Mesothelial cell of epicardium (in vitro differentiated cells): Measurements from ENCODE around the gene GAL3ST2. TPM values are rescaled to one million over a fixed set of nuclear protein-coding genes. Genes with fewer than 3 reads are reported as not detected.
A peak's percentile ranks its signal among the peaks of the same experiment; 100 is the strongest.

ENCODE experiments used
- DNase-seq, 2 experiments: peaks; one replicate each; pipeline ENCODE4 v3.0.0; 2021; ENCODE audit warnings: low spot score in 2 of 2; ENCODE audit not compliant: unreplicated experiment in 2 of 2
- H3K27ac Mint-ChIP-seq: 2 replicates; pipeline ENCODE4 v1.8.0; 2021; ENCODE audit warnings: mixed read lengths
- H3K27me3 Mint-ChIP-seq: 2 replicates; pipeline ENCODE4 v1.8.0; 2021; ENCODE audit warnings: low read depth, mixed read lengths
- H3K36me3 Mint-ChIP-seq: 2 replicates; pipeline ENCODE4 v1.8.0; 2021; ENCODE audit warnings: mixed read lengths
- H3K4me1 Mint-ChIP-seq: 2 replicates; pipeline ENCODE4 v1.8.0; 2021; ENCODE audit warnings: mixed read lengths
- H3K4me3 Mint-ChIP-seq: 2 replicates; pipeline ENCODE4 v1.8.0; 2021; ENCODE audit warnings: mild to moderate bottlenecking, moderate library complexity, mixed read lengths
- H3K9me3 Mint-ChIP-seq: 2 replicates; pipeline ENCODE4 v1.8.0; 2021; ENCODE audit warnings: mixed read lengths
- total RNA-seq: library from RNA; stranded (reverse); gene quantifications from 3 replicates; pipeline ENCODE4 v1.2.1, GENCODE V29; 2021
- TF ChIP-seq, protein P1 (sequence below): fragments of 200-600 bp; sonication (generic); IDR thresholded peaks from one replicate; pipeline ENCODE4 v1.5.0; 2021; ENCODE audit warnings: antibody characterized with exemption; ENCODE audit not compliant: unreplicated experiment

GAL3ST2 gene
- total RNA-seq, 1 donor from 2014 or later: 1.1 TPM

- Mint-ChIP-seq H3K9me3 (no peaks in the 10 kb centered on the region), H3K27me3 (peaks cover 5% of the 10 kb centered on the region), H3K27ac (no peak overlapping the region), H3K4me1 (no peaks in the 10 kb centered on the region), H3K4me3 (no peak overlapping the region), H3K36me3 (no peaks in the 10 kb centered on the region)
- TF ChIP-seq, protein P1, sequence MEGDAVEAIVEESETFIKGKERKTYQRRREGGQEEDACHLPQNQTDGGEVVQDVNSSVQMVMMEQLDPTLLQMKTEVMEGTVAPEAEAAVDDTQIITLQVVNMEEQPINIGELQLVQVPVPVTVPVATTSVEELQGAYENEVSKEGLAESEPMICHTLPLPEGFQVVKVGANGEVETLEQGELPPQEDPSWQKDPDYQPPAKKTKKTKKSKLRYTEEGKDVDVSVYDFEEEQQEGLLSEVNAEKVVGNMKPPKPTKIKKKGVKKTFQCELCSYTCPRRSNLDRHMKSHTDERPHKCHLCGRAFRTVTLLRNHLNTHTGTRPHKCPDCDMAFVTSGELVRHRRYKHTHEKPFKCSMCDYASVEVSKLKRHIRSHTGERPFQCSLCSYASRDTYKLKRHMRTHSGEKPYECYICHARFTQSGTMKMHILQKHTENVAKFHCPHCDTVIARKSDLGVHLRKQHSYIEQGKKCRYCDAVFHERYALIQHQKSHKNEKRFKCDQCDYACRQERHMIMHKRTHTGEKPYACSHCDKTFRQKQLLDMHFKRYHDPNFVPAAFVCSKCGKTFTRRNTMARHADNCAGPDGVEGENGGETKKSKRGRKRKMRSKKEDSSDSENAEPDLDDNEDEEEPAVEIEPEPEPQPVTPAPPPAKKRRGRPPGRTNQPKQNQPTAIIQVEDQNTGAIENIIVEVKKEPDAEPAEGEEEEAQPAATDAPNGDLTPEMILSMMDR: no peak
- DNase-seq: peak in 1 of 2 experiments; percentile 35
These were observed 37.2 kb downstream of the GAL3ST2 start for GRCh38 chr2:241813644-241814392.

- no peak overlapping the region for H3K4me3 Mint-ChIP-seq
- H3K27ac Mint-ChIP-seq: no peak overlapping the region
- H3K27me3 Mint-ChIP-seq: peaks cover 5% of the 10 kb centered on the region
- no peak for DNase-seq
- no peaks in the 10 kb centered on the region for H3K9me3 Mint-ChIP-seq
- no peaks in the 10 kb centered on the region for H3K36me3 Mint-ChIP-seq
- H3K4me1 Mint-ChIP-seq: no peaks in the 10 kb centered on the region
- TF ChIP-seq, protein P1: no peak
These were observed 37.7 kb downstream of the GAL3ST2 start for GRCh38 chr2:241814393-241814642.

DNA sequence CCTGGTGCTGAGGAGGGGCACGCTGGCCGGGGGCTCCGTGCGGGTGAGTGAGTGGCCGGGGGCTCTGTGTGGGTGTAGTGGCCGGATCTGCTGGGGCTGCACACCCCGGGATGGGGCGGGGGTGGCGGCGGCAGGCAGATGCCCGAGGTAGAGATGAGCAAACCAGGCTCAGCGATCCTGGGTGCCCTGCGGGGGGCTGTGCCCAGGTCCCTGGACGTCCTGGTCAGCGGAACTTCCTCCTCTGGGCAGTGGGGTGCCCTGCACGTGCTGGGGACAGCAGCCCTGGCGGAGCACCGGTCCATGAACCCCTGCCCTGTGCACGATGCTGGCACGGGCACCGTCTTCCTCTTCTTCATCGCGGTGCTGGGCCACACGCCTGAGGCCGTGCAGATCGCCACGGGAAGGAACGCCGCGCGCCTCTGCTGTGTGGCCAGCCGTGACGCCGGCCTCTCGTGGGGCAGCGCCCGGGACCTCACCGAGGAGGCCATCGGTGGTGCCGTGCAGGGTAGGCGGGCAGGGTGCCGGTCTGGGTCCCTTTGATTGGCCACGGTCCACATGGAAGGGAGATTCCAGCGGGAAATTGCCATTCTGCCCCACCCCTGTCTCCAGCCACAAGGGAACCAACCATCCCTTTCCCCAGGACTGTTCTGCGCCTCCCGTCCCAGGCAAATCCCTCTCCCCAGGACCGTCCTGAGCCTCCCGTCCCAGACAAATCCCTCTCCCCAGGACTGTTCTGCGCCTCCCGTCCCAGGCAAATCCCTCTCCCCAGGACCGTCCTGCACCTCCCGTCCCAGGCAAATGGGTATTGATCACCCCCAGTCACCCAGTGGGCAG is 38.2 kb downstream of the GAL3ST2 start:
- H3K27ac Mint-ChIP-seq: no peak overlapping the region
- H3K36me3 Mint-ChIP-seq: no peaks in the 10 kb centered on the region
- no peak overlapping the region for H3K4me3 Mint-ChIP-seq
- TF ChIP-seq, protein P1: no peak
- DNase-seq: peak in 1 of 2 experiments; percentile 35
- no peaks in the 10 kb centered on the region for H3K4me1 Mint-ChIP-seq
- no peaks in the 10 kb centered on the region for H3K9me3 Mint-ChIP-seq
- H3K27me3 Mint-ChIP-seq: peaks cover 5% of the 10 kb centered on the region

- no peak overlapping the region for H3K4me3 Mint-ChIP-seq
- no peak for DNase-seq
- TF ChIP-seq, protein P1: no peak
- no peak overlapping the region for H3K27ac Mint-ChIP-seq
- H3K9me3 Mint-ChIP-seq: no peaks in the 10 kb centered on the region
- H3K4me1 Mint-ChIP-seq: no peaks in the 10 kb centered on the region
- H3K27me3 Mint-ChIP-seq: peaks cover 5% of the 10 kb centered on the region
- no peaks in the 10 kb centered on the region for H3K36me3 Mint-ChIP-seq
These were observed 39.1 kb downstream of the GAL3ST2 start for GRCh38 chr2:241815477-241816430.

GRCh38 chr2:241816431-241817121 is 40.0 kb downstream of the GAL3ST2 start:
- Mint-ChIP-seq H3K27me3 (peaks cover 5% of the 10 kb centered on the region), H3K36me3 (no peaks in the 10 kb centered on the region), H3K4me1 (peaks cover 4% of the 10 kb centered on the region), H3K4me3 (no peak overlapping the region), H3K27ac (no peak overlapping the region), H3K9me3 (no peaks in the 10 kb centered on the region)
- peak in 1 of 2 experiments; percentile 36 for DNase-seq
- TF ChIP-seq, protein P1: no peak
